OCI-LY1 (cell line): ENCODE results near the gene CCDC150.

Experiments used
- H2AFZ ChIP-seq: fragments of 200-600 bp; sonication (generic), shearing (Covaris generic); 2 replicates; pipeline ENCODE4 v1.6.0; 2014; ENCODE audit warnings: antibody characterized with exemption, mild to moderate bottlenecking, low read length
- H3F3A ChIP-seq: fragments of 200-600 bp; sonication (generic), shearing (Covaris generic); 2 replicates; pipeline ENCODE4 v1.6.0; 2014; ENCODE audit warnings: mild to moderate bottlenecking, antibody characterized with exemption, low read length, moderate library complexity; ENCODE audit not compliant: insufficient read depth
- H3K27ac ChIP-seq: fragments of 200-600 bp; sonication (generic); 2 replicates; pipeline ENCODE4 v1.5.1; 2014; ENCODE audit warnings: low read length, mixed run types, mild to moderate bottlenecking, low read depth; ENCODE audit not compliant: poor library complexity, severe bottlenecking
- H3K27me3 ChIP-seq: fragments of 200-600 bp; sonication (generic); 2 replicates; pipeline ENCODE4 v1.6.0; 2014; ENCODE audit warnings: antibody characterized with exemption, mild to moderate bottlenecking, low read length, moderate library complexity; ENCODE audit not compliant: insufficient read depth
- H3K36me3 ChIP-seq: fragments of 200-600 bp; sonication (generic); 2 replicates; pipeline ENCODE4 v1.6.1; 2014; ENCODE audit warnings: mild to moderate bottlenecking, antibody characterized with exemption, low read length, moderate library complexity, mixed read lengths; ENCODE audit not compliant: insufficient read depth
- H3K4me1 ChIP-seq: fragments of 200-600 bp; sonication (generic); 2 replicates; pipeline ENCODE4 v1.5.1; 2014; ENCODE audit warnings: mild to moderate bottlenecking, low read length, moderate library complexity; ENCODE audit not compliant: insufficient read depth, severe bottlenecking
- H3K4me2 ChIP-seq: fragments of 200-600 bp; sonication (generic), shearing (Covaris generic); 2 replicates; pipeline ENCODE4 v1.6.1; 2014; ENCODE audit warnings: low read length
- H3K4me3 ChIP-seq: fragments of 200-600 bp; sonication (generic); 2 replicates; pipeline ENCODE4 v1.5.1; 2014; ENCODE audit warnings: low read length, low read depth, mild to moderate bottlenecking, mixed read lengths; ENCODE audit not compliant: poor library complexity, severe bottlenecking
- H3K79me2 ChIP-seq: fragments of 200-600 bp; shearing (Covaris generic); 2 replicates; pipeline ENCODE4 v1.6.1; 2016; ENCODE audit warnings: mixed run types, low read length, mixed read lengths; ENCODE audit not compliant: insufficient read depth
- H3K9ac ChIP-seq: fragments of 200-600 bp; sonication (generic), shearing (Covaris generic); 2 replicates; pipeline ENCODE4 v1.6.1; 2014; ENCODE audit warnings: mild to moderate bottlenecking, low read length, mixed read lengths
- H3K9me2 ChIP-seq: fragments of 200-600 bp; sonication (generic), shearing (Covaris generic); 2 replicates; pipeline ENCODE4 v1.6.1; 2014; ENCODE audit warnings: low read depth, mild to moderate bottlenecking, low read length, mixed read lengths
- H3K9me3 ChIP-seq: fragments of 200-600 bp; shearing (Covaris generic); 2 replicates; pipeline ENCODE4 v1.6.1; 2014; ENCODE audit warnings: low read length, mixed read lengths
- H4K20me1 ChIP-seq: fragments of 200-600 bp; sonication (generic), shearing (Covaris generic); 2 replicates; pipeline ENCODE4 v1.6.0; 2016; ENCODE audit warnings: mild to moderate bottlenecking, low read length; ENCODE audit not compliant: insufficient read depth
- EZH2 ChIP-seq: fragments of 200-600 bp; sonication (generic), shearing (Covaris generic); IDR thresholded peaks from 2 replicates; pipeline ENCODE4 v1.8.0; 2017; ENCODE audit warnings: borderline replicate concordance, mixed run types, mild to moderate bottlenecking, antibody characterized with exemption, low read length, moderate library complexity, mixed read lengths
- TF ChIP-seq, protein P1 (sequence below): fragments of 200-600 bp; sonication (generic), shearing (Covaris generic); IDR thresholded peaks from 2 replicates; pipeline ENCODE4 v1.5.1; 2017; ENCODE audit warnings: mild to moderate bottlenecking, antibody characterized with exemption, low read length, moderate library complexity, mixed read lengths

The CCDC150 gene

DNA sequence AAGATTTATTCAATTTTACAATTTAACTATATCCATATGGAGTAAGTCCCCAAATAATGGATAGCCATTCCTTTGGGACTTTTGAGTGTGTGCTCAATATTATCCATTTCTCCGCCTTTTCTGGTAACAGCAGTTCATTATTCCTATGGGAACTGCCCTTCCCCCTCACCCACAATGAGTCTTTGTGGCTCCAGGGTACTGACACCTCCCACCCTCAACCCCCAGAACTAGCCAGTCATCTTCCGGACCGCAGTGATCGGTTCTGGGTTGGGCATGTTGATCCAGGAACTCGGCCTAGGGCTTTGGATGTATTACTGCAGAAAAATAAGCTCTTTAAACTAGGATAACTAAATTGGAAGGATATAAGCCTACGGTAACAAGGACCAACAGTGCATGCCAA lies 45.4 kb upstream of the CCDC150 start:
- H4K20me1 ChIP-seq: no peaks in the 10 kb centered on the region
- H3K79me2 ChIP-seq: no peaks in the 10 kb centered on the region
- no peak overlapping the region for H3K4me2 ChIP-seq
- no peaks in the 10 kb centered on the region for H3K9me3 ChIP-seq
- H3K4me3 ChIP-seq: no peak overlapping the region
- no peak overlapping the region for H2AFZ ChIP-seq
- no peak overlapping the region for H3K27ac ChIP-seq
- H3K9me2 ChIP-seq: no peaks in the 10 kb centered on the region
- H3K27me3 ChIP-seq: no peaks in the 10 kb centered on the region
- H3K36me3 ChIP-seq: no peaks in the 10 kb centered on the region
- no peak for TF ChIP-seq EZH2
- TF ChIP-seq, protein P1, sequence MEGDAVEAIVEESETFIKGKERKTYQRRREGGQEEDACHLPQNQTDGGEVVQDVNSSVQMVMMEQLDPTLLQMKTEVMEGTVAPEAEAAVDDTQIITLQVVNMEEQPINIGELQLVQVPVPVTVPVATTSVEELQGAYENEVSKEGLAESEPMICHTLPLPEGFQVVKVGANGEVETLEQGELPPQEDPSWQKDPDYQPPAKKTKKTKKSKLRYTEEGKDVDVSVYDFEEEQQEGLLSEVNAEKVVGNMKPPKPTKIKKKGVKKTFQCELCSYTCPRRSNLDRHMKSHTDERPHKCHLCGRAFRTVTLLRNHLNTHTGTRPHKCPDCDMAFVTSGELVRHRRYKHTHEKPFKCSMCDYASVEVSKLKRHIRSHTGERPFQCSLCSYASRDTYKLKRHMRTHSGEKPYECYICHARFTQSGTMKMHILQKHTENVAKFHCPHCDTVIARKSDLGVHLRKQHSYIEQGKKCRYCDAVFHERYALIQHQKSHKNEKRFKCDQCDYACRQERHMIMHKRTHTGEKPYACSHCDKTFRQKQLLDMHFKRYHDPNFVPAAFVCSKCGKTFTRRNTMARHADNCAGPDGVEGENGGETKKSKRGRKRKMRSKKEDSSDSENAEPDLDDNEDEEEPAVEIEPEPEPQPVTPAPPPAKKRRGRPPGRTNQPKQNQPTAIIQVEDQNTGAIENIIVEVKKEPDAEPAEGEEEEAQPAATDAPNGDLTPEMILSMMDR: no peak
- no peaks in the 10 kb centered on the region for H3K4me1 ChIP-seq
- no peak overlapping the region for H3K9ac ChIP-seq
- H3F3A ChIP-seq: no peaks in the 10 kb centered on the region

DNA sequence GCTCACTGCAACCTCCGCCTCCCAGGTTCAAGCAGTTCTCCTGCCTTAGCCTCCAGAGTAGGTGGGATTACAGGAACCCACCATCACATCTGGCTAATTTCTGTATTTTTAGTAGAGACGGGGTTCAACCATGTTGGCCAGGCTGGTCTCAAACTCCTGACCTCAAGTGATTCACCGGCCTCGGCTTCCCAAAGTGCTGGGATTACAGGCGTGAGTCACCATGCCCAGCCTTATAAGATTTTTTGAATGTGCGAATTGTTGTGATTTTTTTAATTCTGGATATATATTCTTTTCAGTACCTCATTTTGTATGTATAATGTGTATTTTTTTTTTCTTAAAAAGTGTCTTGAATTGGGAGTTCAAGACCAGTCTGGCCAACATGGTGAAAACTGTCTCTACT lies 42.0 kb upstream of the CCDC150 start:
- Histone ChIP-seq H3K9me2 (no peaks in the 10 kb centered on the region), H3K4me1 (no peaks in the 10 kb centered on the region), H3K36me3 (no peaks in the 10 kb centered on the region), H3F3A (no peaks in the 10 kb centered on the region), H3K4me2 (no peak overlapping the region), H3K4me3 (no peak overlapping the region), H3K27me3 (no peaks in the 10 kb centered on the region), H3K9me3 (no peaks in the 10 kb centered on the region), H3K79me2 (no peaks in the 10 kb centered on the region), H4K20me1 (no peaks in the 10 kb centered on the region), H2AFZ (no peak overlapping the region), H3K27ac (no peak overlapping the region), H3K9ac (no peak overlapping the region)
- TF ChIP-seq, protein P1: no peak
- TF ChIP-seq EZH2: no peak

DNA sequence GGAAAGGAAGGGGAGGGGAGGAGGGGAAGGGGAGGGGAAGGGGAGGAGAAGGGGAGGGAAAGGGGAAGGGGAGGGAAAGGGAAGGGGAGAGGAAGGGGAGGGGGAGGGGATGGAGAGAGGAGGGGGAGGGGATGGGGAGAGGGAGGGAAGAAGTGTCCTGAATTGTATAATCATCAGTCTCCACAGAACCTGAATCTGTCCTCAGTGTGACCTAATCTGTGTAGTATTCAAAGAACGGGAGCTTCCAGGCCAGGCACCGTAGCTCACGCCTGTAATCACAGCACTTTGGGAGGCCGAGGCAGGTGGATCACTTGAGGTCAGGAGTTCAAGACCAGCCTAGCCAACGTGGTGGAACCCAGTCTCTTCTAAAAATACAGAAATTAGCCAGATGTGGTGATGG lies 41.1 kb upstream of the CCDC150 start:
- no peak overlapping the region for H3K4me3 ChIP-seq
- no peak overlapping the region for H3K9ac ChIP-seq
- no peaks in the 10 kb centered on the region for H3K79me2 ChIP-seq
- TF ChIP-seq, protein P1: no peak
- no peak for TF ChIP-seq EZH2
- H3K9me3 ChIP-seq: no peaks in the 10 kb centered on the region
- H3K9me2 ChIP-seq: no peaks in the 10 kb centered on the region
- no peak overlapping the region for H3K4me2 ChIP-seq
- H3K36me3 ChIP-seq: no peaks in the 10 kb centered on the region
- no peaks in the 10 kb centered on the region for H3F3A ChIP-seq
- H3K27me3 ChIP-seq: no peaks in the 10 kb centered on the region
- no peak overlapping the region for H2AFZ ChIP-seq
- H3K27ac ChIP-seq: no peak overlapping the region
- no peaks in the 10 kb centered on the region for H4K20me1 ChIP-seq
- H3K4me1 ChIP-seq: no peaks in the 10 kb centered on the region
